SU-DHL-6 (cell line): ENCODE data around the gene GRIK2.

Source experiments
- H2AFZ ChIP-seq: fragments of 200-600 bp; sonication (generic); 2 replicates; pipeline ENCODE4 v1.6.1; 2014; ENCODE audit warnings: low read depth, mild to moderate bottlenecking, moderate library complexity, mixed read lengths, antibody characterized with exemption, low read length; ENCODE audit not compliant: severe bottlenecking
- H3F3A ChIP-seq: fragments of 200-600 bp; shearing (Covaris generic); 2 replicates; pipeline ENCODE4 v1.6.0; 2016; ENCODE audit warnings: antibody characterized with exemption, mild to moderate bottlenecking; ENCODE audit not compliant: insufficient read depth
- H3K27ac ChIP-seq: fragments of 200-600 bp; sonication (generic); 2 replicates; pipeline ENCODE4 v1.5.1; 2016; ENCODE audit warnings: low read depth, mild to moderate bottlenecking, low read length, moderate library complexity, mixed read lengths
- H3K27me3 ChIP-seq: fragments of 200-600 bp; sonication (generic), shearing (Covaris generic); 2 replicates; pipeline ENCODE4 v1.6.0; 2014; ENCODE audit warnings: mild to moderate bottlenecking, low read length
- H3K36me3 ChIP-seq: fragments of 200-600 bp; sonication (generic); 2 replicates; pipeline ENCODE4 v1.6.1; 2014; ENCODE audit warnings: mild to moderate bottlenecking, low read length, mixed read lengths
- H3K4me2 ChIP-seq: fragments of 300-600, 200-600 bp; shearing (Covaris generic), sonication (generic); 2 replicates; pipeline ENCODE4 v1.6.0; 2014; ENCODE audit warnings: low read length, low read depth, mild to moderate bottlenecking; ENCODE audit not compliant: poor library complexity, severe bottlenecking
- H3K4me3 ChIP-seq: fragments of 200-600 bp; sonication (generic); 2 replicates; pipeline ENCODE4 v1.5.1; 2014; ENCODE audit warnings: antibody characterized with exemption, low read length, mild to moderate bottlenecking, mixed read lengths; ENCODE audit not compliant: insufficient read depth, poor library complexity, severe bottlenecking
- H3K79me2 ChIP-seq: fragments of 200-600 bp; sonication (generic); 2 replicates; pipeline ENCODE4 v1.6.1; 2014; ENCODE audit warnings: mild to moderate bottlenecking, low read length, moderate library complexity; ENCODE audit not compliant: insufficient read depth
- H3K9ac ChIP-seq: fragments of 200-600 bp; sonication (generic); 2 replicates; pipeline ENCODE4 v1.7.0; 2014; ENCODE audit warnings: mild to moderate bottlenecking, low read length
- H3K9me2 ChIP-seq: fragments of 200-600 bp; sonication (generic); replicated peaks from 2 replicates; pipeline ENCODE4 v1.6.1; 2014; ENCODE audit warnings: low read length; ENCODE audit not compliant: insufficient read depth
- H3K9me3 ChIP-seq: fragments of 200-600 bp; sonication (generic); 2 replicates; pipeline ENCODE4 v1.6.1; 2014; ENCODE audit warnings: low read length, mixed read lengths; ENCODE audit not compliant: insufficient read depth
- H4K20me1 ChIP-seq: fragments of 200-600 bp; sonication (generic); 2 replicates; pipeline ENCODE4 v1.6.1; 2014; ENCODE audit warnings: low read depth, mild to moderate bottlenecking, antibody characterized with exemption, low read length, moderate library complexity, mixed read lengths
- CTCF ChIP-seq: fragments of 200-600 bp; sonication (generic); IDR thresholded peaks from one replicate; pipeline ENCODE4 v1.5.1; 2017; ENCODE audit warnings: antibody characterized with exemption, mild to moderate bottlenecking, low read length, moderate library complexity; ENCODE audit not compliant: insufficient read depth, poor library complexity, severe bottlenecking
- EZH2phosphoT487 ChIP-seq: fragments of 200-600 bp; sonication (generic), shearing (Covaris generic); conservative IDR thresholded peaks from 2 replicates; pipeline ENCODE4 v1.6.1; 2018; ENCODE audit warnings: mild to moderate bottlenecking, antibody characterized with exemption, low read length, moderate library complexity, mixed read lengths

Gene GRIK2

DNA sequence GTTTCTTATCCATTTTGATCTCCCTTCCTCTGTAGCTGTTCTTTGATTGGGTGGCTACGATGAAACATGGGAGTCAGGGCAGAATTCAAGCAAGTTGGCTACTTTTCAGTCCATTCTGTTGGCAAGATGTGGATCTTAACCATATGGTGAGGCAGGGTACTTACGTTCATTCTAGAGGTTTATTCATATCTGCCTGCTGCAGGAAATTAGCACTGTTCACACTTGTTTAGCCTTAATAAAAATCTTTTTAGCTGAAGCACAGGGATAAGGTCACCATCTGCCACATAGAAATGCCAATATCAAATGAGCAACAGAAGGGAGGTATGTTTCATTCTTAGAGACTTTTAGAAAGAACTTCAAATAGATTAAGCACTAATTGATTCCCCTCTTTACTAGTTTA, 83.9 kb downstream of the GRIK2 start:
- Histone ChIP-seq H4K20me1 (no peaks in the 10 kb centered on the region), H3K79me2 (no peaks in the 10 kb centered on the region), H3K9me3 (no peaks in the 10 kb centered on the region), H2AFZ (no peak overlapping the region), H3K36me3 (no peaks in the 10 kb centered on the region), H3F3A (no peaks in the 10 kb centered on the region), H3K4me2 (no peak overlapping the region), H3K9me2 (no peaks in the 10 kb centered on the region), H3K27me3 (no peaks in the 10 kb centered on the region), H3K27ac (no peak overlapping the region), H3K4me3 (no peak overlapping the region), H3K9ac (no peak overlapping the region)
- TF ChIP-seq EZH2phosphoT487, result no peak
- no peak for TF ChIP-seq CTCF

- Histone ChIP-seq H3K27me3 (no peaks in the 10 kb centered on the region), H3K4me3 (no peak overlapping the region), H2AFZ (no peak overlapping the region), H3K36me3 (no peaks in the 10 kb centered on the region), H3K79me2 (no peaks in the 10 kb centered on the region), H4K20me1 (no peaks in the 10 kb centered on the region), H3K4me2 (no peak overlapping the region), H3K9ac (no peak overlapping the region), H3K27ac (no peak overlapping the region), H3K9me2 (no peaks in the 10 kb centered on the region), H3F3A (no peaks in the 10 kb centered on the region), H3K9me3 (no peaks in the 10 kb centered on the region)
- TF ChIP-seq EZH2phosphoT487 (no peak), CTCF (no peak)
These were observed 85.4 kb downstream of the GRIK2 start for GRCh38 chr6:101478891-101479290.

GRCh38 chr6:101482606-101483005, 89.1 kb downstream of the GRIK2 start:
- H3K4me3 ChIP-seq, result no peak overlapping the region
- H3K9me2 ChIP-seq, result no peaks in the 10 kb centered on the region
- no peak overlapping the region for H3K4me2 ChIP-seq
- H2AFZ ChIP-seq, result no peak overlapping the region
- TF ChIP-seq CTCF (no peak), EZH2phosphoT487 (no peak)
- H3K9me3 ChIP-seq, result no peaks in the 10 kb centered on the region
- no peak overlapping the region for H3K9ac ChIP-seq
- no peaks in the 10 kb centered on the region for H4K20me1 ChIP-seq
- no peak overlapping the region for H3K27ac ChIP-seq
- no peaks in the 10 kb centered on the region for H3F3A ChIP-seq
- no peaks in the 10 kb centered on the region for H3K36me3 ChIP-seq
- no peaks in the 10 kb centered on the region for H3K79me2 ChIP-seq
- no peaks in the 10 kb centered on the region for H3K27me3 ChIP-seq

GRCh38 chr6:101484781-101485180, 91.3 kb downstream of the GRIK2 start:
- Histone ChIP-seq H3F3A (no peaks in the 10 kb centered on the region), H3K36me3 (no peaks in the 10 kb centered on the region), H3K9me2 (no peaks in the 10 kb centered on the region), H3K27ac (no peak overlapping the region), H3K4me3 (no peak overlapping the region), H3K9me3 (no peaks in the 10 kb centered on the region), H3K4me2 (no peak overlapping the region), H2AFZ (no peak overlapping the region), H3K9ac (no peak overlapping the region), H3K79me2 (no peaks in the 10 kb centered on the region), H3K27me3 (no peaks in the 10 kb centered on the region), H4K20me1 (no peaks in the 10 kb centered on the region)
- TF ChIP-seq CTCF (no peak), EZH2phosphoT487 (no peak)
